ENCODE data around the gene ATF6.

Gene ATF6

DNA sequence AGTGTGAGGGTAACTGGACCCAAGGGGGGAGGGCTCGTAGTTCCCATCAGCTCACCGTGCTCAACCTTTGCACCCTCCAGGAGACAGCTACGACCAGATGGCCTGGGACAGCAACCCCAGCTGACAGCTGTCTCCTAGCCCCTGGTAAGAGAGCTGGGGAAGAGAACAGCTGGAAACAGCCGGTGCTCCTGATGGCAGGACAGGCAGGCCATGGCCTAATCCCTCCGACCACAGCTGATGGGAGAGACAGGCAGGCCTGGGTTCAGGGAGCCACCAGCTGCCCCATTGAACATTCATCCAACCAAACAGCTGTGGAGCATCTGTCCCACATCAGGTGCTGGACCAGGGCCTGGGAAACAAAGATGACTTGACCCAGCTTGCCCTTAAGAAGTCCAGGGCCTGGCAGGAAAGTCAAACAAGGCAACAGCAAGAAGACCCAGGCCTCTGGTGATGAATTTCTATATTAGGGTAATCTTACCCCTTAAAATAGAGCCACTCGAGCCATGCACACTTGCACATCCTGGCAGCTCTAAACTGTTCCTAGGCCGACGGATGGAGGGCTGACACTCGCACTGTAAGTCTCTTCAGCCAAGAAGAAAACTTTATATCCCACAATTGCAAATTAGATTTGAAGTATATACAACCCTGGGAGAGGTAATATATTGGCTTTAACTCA lies 245.4 kb downstream of the ATF6 start:
- ATAC-seq (replicated peaks): no peak
- Mint-ChIP-seq H3K4me3 (no peak overlapping the region), H3K27me3 (peaks cover 50 to 73% of the 10 kb centered on the region in 2 donors), H3K9me3 (peaks cover 0 to 2% of the 10 kb centered on the region in 2 donors), H3K36me3 (ENCODE audit: insufficient read depth) (no peaks in the 10 kb centered on the region), H3K27ac (no peak overlapping the region), H3K4me1 (ENCODE audit: low read depth in 2 of 2) (no peaks in the 10 kb centered on the region)
- DNase-seq: no peak

GRCh38 chr1:162013289-162013688 lies 247.2 kb downstream of the ATF6 start:
- no peaks in the 10 kb centered on the region for H3K36me3 Mint-ChIP-seq (ENCODE audit: insufficient read depth)
- H3K27ac Mint-ChIP-seq: no peak overlapping the region
- no peak for DNase-seq
- H3K9me3 Mint-ChIP-seq: peaks cover 0 to 2% of the 10 kb centered on the region in 2 donors
- no peak for ATAC-seq (replicated peaks)
- H3K4me1 Mint-ChIP-seq (ENCODE audit: low read depth in 2 of 2): no peaks in the 10 kb centered on the region
- no peak overlapping the region for H3K4me3 Mint-ChIP-seq
- peaks cover 47 to 75% of the 10 kb centered on the region in 2 donors for H3K27me3 Mint-ChIP-seq
